ENCODE measurements around the gene KLHL29. TPM values are rescaled to one million over a fixed set of nuclear protein-coding genes. Genes with fewer than 3 reads are reported as not detected.

The KLHL29 gene
- total and polyA plus RNA-seq, 2 of the 13 experiments (the other 11 are each of a cell fraction or from before 2014, with no cell fraction given) = 0.01 TPM; not detected in 1

GRCh38 chr2:23520256-23520655 lies 135.3 kb downstream of the KLHL29 start:
- DNase-seq (ENCODE audit: low spot score) = peak; percentile 90
- peaks cover 28% of the 10 kb centered on the region for H3K4me1 ChIP-seq (ENCODE audit: insufficient read depth, low read length)
- no TSS peak for BruUV-seq (replicated peaks)
- peak overlapping the region; percentile 26 for H3K4me2 ChIP-seq (ENCODE audit: low read depth, low read length)
- H3K9me3 ChIP-seq (ENCODE audit: low read length) = no peaks in the 10 kb centered on the region
- POLR2A ChIA-PET = no interaction called here
- peaks cover 2 to 32% of the 10 kb centered on the region in 2 experiments; a peak in 4 of 5 replicates for H3K27me3 ChIP-seq (ENCODE audit: control insufficient read depth in 1 of 2, insufficient read depth in 2 of 2, low read length in 2 of 2)
- ATAC-seq = peak; percentile 78
- H2AFZ ChIP-seq (ENCODE audit: low read length) = no peak overlapping the region
- FAIRE-seq = peak; percentile 95
- H3K79me2 ChIP-seq (ENCODE audit: insufficient read depth, low read length) = no peaks in the 10 kb centered on the region
- CTCF ChIA-PET (ENCODE audit: low intra/inter-chr PET ratio, low total read pairs) = no interaction called here
- WGBS (ENCODE audit: low lambda C conversion rate) = 13% methylated on average over 5 of the region's 5 CpGs
- in situ Hi-C loops (cut with HindIII; ENCODE audit: extremely low pct_ligation_motif_present, low pct_unique_long_range_greater_than_20kb) = no loop called here
- no peak overlapping the region for H3K9ac ChIP-seq (ENCODE audit: insufficient read depth, low read depth, low read length)
- no peaks in the 10 kb centered on the region for H4K20me1 ChIP-seq (ENCODE audit: insufficient read depth, low read length)
- H3K4me3 ChIP-seq (replicated peaks in 1 of 3; ENCODE audit: insufficient read depth in 1 of 3, low read depth in 2 of 3, low read length in 3 of 3) = no peak overlapping the region
- H3K27ac ChIP-seq (ENCODE audit: extremely low read length, insufficient read depth, low read length) = no peak overlapping the region
- intact Hi-C loops (cut with micrococcal nuclease; ENCODE audit: unreplicated experiment) = no loop called here
- H3K36me3 ChIP-seq (replicated peaks in 1 of 2; ENCODE audit: control insufficient read depth in 1 of 2, insufficient read depth in 2 of 2, low read length in 2 of 2) = no peaks in the 10 kb centered on the region
- TF ChIP-seq ZNF558 (CRISPR knock-in tag; IDR thresholded peaks at IDR 0.05; ENCODE audit: borderline replicate concordance) = no peak
- TF ChIP-seq, protein P1, sequence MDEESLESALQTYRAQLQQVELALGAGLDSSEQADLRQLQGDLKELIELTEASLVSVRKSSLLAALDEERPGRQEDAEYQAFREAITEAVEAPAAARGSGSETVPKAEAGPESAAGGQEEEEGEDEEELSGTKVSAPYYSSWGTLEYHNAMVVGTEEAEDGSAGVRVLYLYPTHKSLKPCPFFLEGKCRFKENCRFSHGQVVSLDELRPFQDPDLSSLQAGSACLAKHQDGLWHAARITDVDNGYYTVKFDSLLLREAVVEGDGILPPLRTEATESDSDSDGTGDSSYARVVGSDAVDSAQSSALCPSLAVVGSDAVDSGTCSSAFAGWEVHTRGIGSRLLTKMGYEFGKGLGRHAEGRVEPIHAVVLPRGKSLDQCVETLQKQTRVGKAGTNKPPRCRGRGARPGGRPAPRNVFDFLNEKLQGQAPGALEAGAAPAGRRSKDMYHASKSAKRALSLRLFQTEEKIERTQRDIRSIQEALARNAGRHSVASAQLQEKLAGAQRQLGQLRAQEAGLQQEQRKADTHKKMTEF (CRISPR knock-in tag; IDR thresholded peaks at IDR 0.05) = peak; percentile 57; the same call in 1 of the 2 replicates
- peak; percentile 98 for TF ChIP-seq RXRA (CRISPR knock-in tag; IDR thresholded peaks at IDR 0.05)
- peak; percentile 39; the same call in 1 of the 2 replicates for TF ChIP-seq AHDC1 (CRISPR knock-in tag; IDR thresholded peaks at IDR 0.05; ENCODE audit: borderline replicate concordance)
- TF ChIP-seq IKZF4 (CRISPR knock-in tag; IDR thresholded peaks at IDR 0.05; ENCODE audit: borderline replicate concordance, low read depth, not compliant biosample characterization) = no peak
- TF ChIP-seq ZNF124 (CRISPR knock-in tag; IDR thresholded peaks at IDR 0.05) = peak; percentile 21; the same call in 1 of the 2 replicates
- TF ChIP-seq ZNF143 (CRISPR knock-in tag; IDR thresholded peaks at IDR 0.05) = no peak
- TF ChIP-seq SAP130 (CRISPR knock-in tag; IDR thresholded peaks at IDR 0.05; ENCODE audit: low read depth) = peak; percentile 45; the same call in 1 of the 2 replicates
- TF ChIP-seq ZNF569 (CRISPR knock-in tag; IDR thresholded peaks at IDR 0.05; ENCODE audit: borderline replicate concordance) = no peak
- TF ChIP-seq, protein P2, sequence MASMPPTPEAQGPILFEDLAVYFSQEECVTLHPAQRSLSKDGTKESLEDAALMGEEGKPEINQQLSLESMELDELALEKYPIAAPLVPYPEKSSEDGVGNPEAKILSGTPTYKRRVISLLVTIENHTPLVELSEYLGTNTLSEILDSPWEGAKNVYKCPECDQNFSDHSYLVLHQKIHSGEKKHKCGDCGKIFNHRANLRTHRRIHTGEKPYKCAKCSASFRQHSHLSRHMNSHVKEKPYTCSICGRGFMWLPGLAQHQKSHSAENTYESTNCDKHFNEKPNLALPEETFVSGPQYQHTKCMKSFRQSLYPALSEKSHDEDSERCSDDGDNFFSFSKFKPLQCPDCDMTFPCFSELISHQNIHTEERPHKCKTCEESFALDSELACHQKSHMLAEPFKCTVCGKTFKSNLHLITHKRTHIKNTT (CRISPR knock-in tag; IDR thresholded peaks at IDR 0.05) = no peak
- TF ChIP-seq ZNF749 (CRISPR knock-in tag; IDR thresholded peaks at IDR 0.05; ENCODE audit: borderline replicate concordance) = no peak
- TF ChIP-seq ZSCAN9 (CRISPR knock-in tag; IDR thresholded peaks at IDR 0.05; ENCODE audit: borderline replicate concordance) = no peak
- TF ChIP-seq WIZ (CRISPR knock-in tag; IDR thresholded peaks at IDR 0.05) = no peak
- TF ChIP-seq CBX5 (CRISPR knock-in tag; IDR thresholded peaks at IDR 0.05; ENCODE audit: borderline replicate concordance) = peak; percentile 41; the same call in 1 of the 2 replicates
- no peak for TF ChIP-seq EED (CRISPR knock-in tag; IDR thresholded peaks at IDR 0.05)
- TF ChIP-seq ZNF709 (CRISPR knock-in tag; IDR thresholded peaks at IDR 0.05) = no peak
- no peak for TF ChIP-seq SCMH1 (CRISPR knock-in tag; IDR thresholded peaks at IDR 0.05; ENCODE audit: borderline replicate concordance)
- no peak for TF ChIP-seq KDM2A (CRISPR knock-in tag; IDR thresholded peaks at IDR 0.05; ENCODE audit: borderline replicate concordance, low read depth)
- no peak for TF ChIP-seq ZNF3 (CRISPR knock-in tag; IDR thresholded peaks at IDR 0.05)

Measured in HepG2 (cell line).